Epithelial cell of esophagus (primary cell): ENCODE measurements around the gene FAM227A.
"Not testable (repeated sequence)": the region's sequence is repeated elsewhere in the genome, so short reads cannot be mapped to it uniquely, and the experiment has no call there.

Experiments used
- DNase-seq: peaks from one replicate; pipeline ENCODE4 v3.0.0; 2010; ENCODE audit warnings: low read depth
- H3K4me3 ChIP-seq: 2 replicates; pipeline ENCODE4 v1.5.1; 2011; ENCODE audit warnings: mild to moderate bottlenecking, low read length, control low read depth
- CTCF ChIP-seq: IDR thresholded peaks from 2 replicates; pipeline ENCODE4 v1.5.1; 2011; ENCODE audit warnings: low read depth, mild to moderate bottlenecking, low read length, control low read depth, inconsistent platforms; ENCODE audit not compliant: insufficient read depth; ENCODE audit errors: missing control alignments

FAM227A gene

GRCh38 chr22:38623351-38623750, 32.8 kb downstream of the FAM227A start:
- no peak overlapping the region for H3K4me3 ChIP-seq
- no peak for DNase-seq
- no peak for TF ChIP-seq CTCF

- TF ChIP-seq CTCF, result no peak
- DNase-seq, result peak; percentile 32
- H3K4me3 ChIP-seq, result no peak overlapping the region
Measured at GRCh38 chr22:38618682-38619081, 37.5 kb downstream of the FAM227A start.

GRCh38 chr22:38618258-38618657, 37.9 kb downstream of the FAM227A start:
- H3K4me3 ChIP-seq, result no peak overlapping the region
- DNase-seq, result no peak
- no peak for TF ChIP-seq CTCF

- H3K4me3 ChIP-seq, DNase-seq: not testable (repeated sequence)
Measured at GRCh38 chr22:38615064-38615405, 41.2 kb downstream of the FAM227A start.

- DNase-seq, result no peak
- no peak overlapping the region for H3K4me3 ChIP-seq
- no peak for TF ChIP-seq CTCF
Measured at GRCh38 chr22:38614332-38615063, 41.7 kb downstream of the FAM227A start.

- no peak for TF ChIP-seq CTCF
- no peak for DNase-seq
- H3K4me3 ChIP-seq, result no peak overlapping the region
Measured at GRCh38 chr22:38613588-38613987, 42.6 kb downstream of the FAM227A start.

- DNase-seq, result peak; percentile 25
- TF ChIP-seq CTCF, result no peak
- no peak overlapping the region for H3K4me3 ChIP-seq
Measured at GRCh38 chr22:38612217-38613006, 43.8 kb downstream of the FAM227A start.
